Stimulated activated naive CD8-positive, alpha-beta T cell treated with anti-CD3 and anti-CD28 coated beads, Interleukin-15, Interleukin-2, amounts not matched to agents 100 ng/mL and 50 ng/mL, for 24 hours (primary cell): Measurements from ENCODE around the gene FLYWCH2.
A peak's percentile ranks its signal among the peaks of the same experiment; 100 is the strongest.

Experiments
- H3K27ac Mint-ChIP-seq: one replicate; pipeline ENCODE4 v1.8.0; 2021; ENCODE audit warnings: mild to moderate bottlenecking, mixed read lengths
- H3K27me3 Mint-ChIP-seq: one replicate; pipeline ENCODE4 v1.8.0; 2021; ENCODE audit warnings: mixed read lengths
- H3K36me3 Mint-ChIP-seq: one replicate; pipeline ENCODE4 v1.8.0; 2021; ENCODE audit warnings: low read depth, mixed read lengths
- H3K4me1 Mint-ChIP-seq: one replicate; pipeline ENCODE4 v1.8.0; 2021; ENCODE audit warnings: low read depth, mixed read lengths
- H3K4me3 Mint-ChIP-seq: one replicate; pipeline ENCODE4 v1.8.0; 2021; ENCODE audit warnings: mild to moderate bottlenecking, mixed read lengths
- H3K9me3 Mint-ChIP-seq: one replicate; pipeline ENCODE4 v1.8.0; 2021; ENCODE audit warnings: mixed read lengths

The FLYWCH2 gene

DNA sequence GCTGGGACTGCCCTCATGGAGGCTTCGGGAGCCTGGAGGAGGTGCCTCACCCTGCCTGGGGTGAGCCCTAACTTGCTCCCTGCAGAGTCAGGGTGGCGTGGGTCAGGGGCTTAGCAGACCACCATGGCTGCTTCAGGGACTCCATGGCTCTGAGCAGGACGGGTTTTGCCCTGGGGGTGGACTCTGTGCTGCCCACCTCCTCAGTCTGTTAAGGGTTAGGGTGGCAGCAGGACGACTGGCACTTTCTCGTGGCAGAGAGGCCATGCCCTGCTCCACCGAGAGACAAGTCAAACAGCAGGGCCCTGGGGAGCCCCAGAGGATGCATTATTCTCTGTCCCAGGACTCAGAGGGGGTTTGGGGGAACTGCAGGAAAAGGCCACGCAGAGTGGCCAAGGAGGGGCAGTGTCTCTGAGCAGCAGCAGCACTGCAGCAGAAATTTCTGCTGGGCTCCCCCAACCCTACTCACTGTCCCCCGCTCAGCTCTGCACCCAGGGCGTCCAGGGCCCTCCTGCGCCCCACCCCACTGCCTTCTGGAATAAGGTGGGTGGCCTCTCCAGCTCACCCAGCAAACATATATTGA lies 23.2 kb upstream of the FLYWCH2 start:
- H3K27me3 Mint-ChIP-seq, result peaks cover 8% of the 10 kb centered on the region
- peaks cover 5% of the 10 kb centered on the region for H3K4me1 Mint-ChIP-seq
- peaks cover 5% of the 10 kb centered on the region for H3K9me3 Mint-ChIP-seq
- no peaks in the 10 kb centered on the region for H3K36me3 Mint-ChIP-seq
- H3K27ac Mint-ChIP-seq, result no peak overlapping the region
- H3K4me3 Mint-ChIP-seq, result no peak overlapping the region

GRCh38 chr16:2860826-2861567 lies 22.0 kb upstream of the FLYWCH2 start:
- H3K27ac Mint-ChIP-seq, result no peak overlapping the region
- H3K36me3 Mint-ChIP-seq, result no peaks in the 10 kb centered on the region
- peaks cover 4% of the 10 kb centered on the region for H3K9me3 Mint-ChIP-seq
- no peak overlapping the region for H3K4me3 Mint-ChIP-seq
- H3K4me1 Mint-ChIP-seq, result peaks cover 5% of the 10 kb centered on the region
- H3K27me3 Mint-ChIP-seq, result peaks cover 8% of the 10 kb centered on the region

GRCh38 chr16:2865651-2866050 lies 17.4 kb upstream of the FLYWCH2 start:
- H3K36me3 Mint-ChIP-seq, result no peaks in the 10 kb centered on the region
- peaks cover 4% of the 10 kb centered on the region for H3K9me3 Mint-ChIP-seq
- H3K27ac Mint-ChIP-seq, result no peak overlapping the region
- H3K27me3 Mint-ChIP-seq, result no peaks in the 10 kb centered on the region
- H3K4me3 Mint-ChIP-seq, result no peak overlapping the region
- H3K4me1 Mint-ChIP-seq, result peaks cover 12% of the 10 kb centered on the region

GRCh38 chr16:2866431-2866830 lies 16.6 kb upstream of the FLYWCH2 start:
- Mint-ChIP-seq H3K27ac (no peak overlapping the region), H3K9me3 (peaks cover 1% of the 10 kb centered on the region), H3K27me3 (no peaks in the 10 kb centered on the region), H3K4me1 (peaks cover 12% of the 10 kb centered on the region), H3K36me3 (no peaks in the 10 kb centered on the region), H3K4me3 (peak overlapping the region; percentile 22)

GRCh38 chr16:2867661-2867986 lies 15.4 kb upstream of the FLYWCH2 start:
- peak overlapping the region; percentile 94 for H3K27ac Mint-ChIP-seq
- H3K4me3 Mint-ChIP-seq, result peak overlapping the region; percentile 92
- H3K4me1 Mint-ChIP-seq, result peaks cover 12% of the 10 kb centered on the region
- H3K9me3 Mint-ChIP-seq, result no peaks in the 10 kb centered on the region
- no peaks in the 10 kb centered on the region for H3K27me3 Mint-ChIP-seq
- no peaks in the 10 kb centered on the region for H3K36me3 Mint-ChIP-seq

DNA sequence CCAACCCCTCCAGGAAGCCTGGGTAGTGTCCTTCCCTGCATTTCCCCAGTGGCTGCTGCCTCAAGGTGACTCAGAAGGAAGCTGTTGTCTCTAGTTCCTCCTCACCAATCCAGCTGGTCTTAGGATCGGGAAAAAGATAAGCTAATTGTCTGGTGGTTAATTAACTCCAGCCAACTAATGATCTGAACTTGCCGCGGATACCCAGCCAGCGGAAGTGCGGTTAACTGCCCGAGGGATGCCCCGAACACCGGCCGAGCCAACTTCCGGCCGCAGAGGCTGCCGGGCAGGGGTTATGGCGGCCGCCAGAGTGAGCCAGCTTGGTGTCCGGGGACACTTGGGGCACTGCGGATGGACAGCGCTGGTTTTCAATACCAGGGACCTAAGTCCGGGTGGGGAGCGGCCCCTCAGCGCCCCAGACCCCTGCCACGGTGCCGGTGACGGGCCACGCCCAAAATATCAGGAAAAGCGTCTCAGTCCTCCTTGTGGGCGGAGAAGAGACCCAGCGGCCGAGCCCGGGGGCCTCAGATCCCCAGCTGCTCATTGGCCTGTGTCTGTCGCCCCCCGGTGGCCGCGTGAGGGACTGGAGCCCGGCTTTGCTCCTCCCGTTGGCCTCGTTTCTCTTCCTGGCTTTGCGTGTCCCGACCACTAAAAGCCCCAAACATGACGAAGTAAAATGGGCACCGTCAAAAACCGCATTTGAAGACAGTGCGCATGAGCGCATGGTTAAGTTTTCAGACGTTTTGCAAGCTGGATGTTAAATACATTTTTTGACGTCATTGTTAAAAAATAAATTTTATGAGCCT lies 14.8 kb upstream of the FLYWCH2 start:
- H3K27ac Mint-ChIP-seq, result peak overlapping the region; percentile 94
- H3K9me3 Mint-ChIP-seq, result no peaks in the 10 kb centered on the region
- no peaks in the 10 kb centered on the region for H3K36me3 Mint-ChIP-seq
- H3K4me3 Mint-ChIP-seq, result peak overlapping the region; percentile 92
- H3K4me1 Mint-ChIP-seq, result peaks cover 12% of the 10 kb centered on the region
- H3K27me3 Mint-ChIP-seq, result no peaks in the 10 kb centered on the region

DNA sequence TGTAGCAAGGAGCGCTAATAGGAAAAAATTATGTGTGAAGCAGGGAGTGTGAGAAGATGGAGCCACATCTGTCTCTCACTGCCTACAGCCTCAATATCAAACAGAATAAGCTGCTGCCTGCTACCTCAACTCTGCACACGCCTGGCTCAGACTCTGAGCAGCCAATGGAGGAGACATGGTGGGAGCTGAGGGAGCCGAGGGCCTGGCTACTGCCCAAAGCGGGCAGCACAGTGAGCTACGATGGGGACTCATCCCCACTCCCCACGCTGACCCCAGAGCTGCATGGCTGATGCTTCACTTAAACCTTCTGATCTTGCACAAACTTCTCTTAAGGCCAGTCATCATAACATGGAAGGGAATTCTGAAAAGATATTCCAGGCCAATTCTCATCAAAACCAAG lies 11.1 kb upstream of the FLYWCH2 start:
- peaks cover 5% of the 10 kb centered on the region for H3K4me1 Mint-ChIP-seq
- no peak overlapping the region for H3K4me3 Mint-ChIP-seq

GRCh38 chr16:2874032-2874911 lies 8.7 kb upstream of the FLYWCH2 start:
- Mint-ChIP-seq H3K9me3 (no peaks in the 10 kb centered on the region), H3K36me3 (no peaks in the 10 kb centered on the region), H3K4me3 (no peak overlapping the region), H3K4me1 (no peaks in the 10 kb centered on the region), H3K27ac (no peak overlapping the region), H3K27me3 (peaks cover 4% of the 10 kb centered on the region)

More for the DNA sequence above, 11.1 kb upstream of the FLYWCH2 start:
- Mint-ChIP-seq H3K9me3 (no peaks in the 10 kb centered on the region), H3K36me3 (no peaks in the 10 kb centered on the region), H3K27ac (no peak overlapping the region), H3K27me3 (peaks cover 4% of the 10 kb centered on the region)

GRCh38 chr16:2874912-2875362 lies 8.1 kb upstream of the FLYWCH2 start:
- peaks cover 4% of the 10 kb centered on the region for H3K27me3 Mint-ChIP-seq
- no peaks in the 10 kb centered on the region for H3K36me3 Mint-ChIP-seq
- no peaks in the 10 kb centered on the region for H3K4me1 Mint-ChIP-seq
- no peaks in the 10 kb centered on the region for H3K9me3 Mint-ChIP-seq
- H3K4me3 Mint-ChIP-seq, result no peak overlapping the region
- no peak overlapping the region for H3K27ac Mint-ChIP-seq

DNA sequence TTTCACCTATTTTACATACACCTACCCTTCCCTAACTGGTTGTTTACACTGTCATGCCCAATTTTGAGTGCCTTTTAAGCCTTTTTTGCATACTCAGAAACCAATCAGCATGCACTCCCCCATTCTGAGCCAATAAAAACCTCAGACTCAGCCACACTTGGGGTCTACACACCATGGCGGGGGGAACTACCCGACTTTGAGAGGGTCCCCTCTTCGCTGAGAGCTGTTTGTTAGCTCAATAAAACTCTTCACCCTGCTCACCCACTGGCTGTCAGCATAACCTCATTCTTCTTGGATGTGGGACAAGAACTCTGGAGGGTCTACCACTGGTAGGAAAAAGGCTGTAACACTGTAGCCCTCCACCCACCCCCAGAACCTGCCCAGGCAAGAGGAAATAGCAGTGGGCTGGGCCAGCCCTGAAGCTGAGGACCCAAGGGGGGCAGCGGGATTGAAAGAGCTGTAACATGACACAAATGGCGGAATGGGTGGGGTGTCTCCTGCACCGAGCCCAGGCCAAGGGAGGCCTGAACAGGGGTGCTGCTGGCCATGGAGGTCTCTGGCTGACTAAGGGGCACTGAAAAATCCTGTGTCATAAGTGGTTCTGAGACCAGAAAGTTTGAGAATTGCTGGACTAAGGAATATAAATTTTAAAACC lies 3.0 kb upstream of the FLYWCH2 start:
- Mint-ChIP-seq H3K4me1 (peaks cover 16% of the 10 kb centered on the region), H3K27me3 (peaks cover 4% of the 10 kb centered on the region), H3K36me3 (no peaks in the 10 kb centered on the region), H3K27ac (no peak overlapping the region), H3K9me3 (no peaks in the 10 kb centered on the region), H3K4me3 (no peak overlapping the region)

GRCh38 chr16:2881783-2882649 lies 999 bp upstream of the FLYWCH2 start:
- Mint-ChIP-seq H3K4me1 (peaks cover 21% of the 10 kb centered on the region), H3K4me3 (peak overlapping the region; percentile 90), H3K27ac (peak overlapping the region; percentile 96), H3K27me3 (no peaks in the 10 kb centered on the region), H3K36me3 (no peaks in the 10 kb centered on the region), H3K9me3 (no peaks in the 10 kb centered on the region)

DNA sequence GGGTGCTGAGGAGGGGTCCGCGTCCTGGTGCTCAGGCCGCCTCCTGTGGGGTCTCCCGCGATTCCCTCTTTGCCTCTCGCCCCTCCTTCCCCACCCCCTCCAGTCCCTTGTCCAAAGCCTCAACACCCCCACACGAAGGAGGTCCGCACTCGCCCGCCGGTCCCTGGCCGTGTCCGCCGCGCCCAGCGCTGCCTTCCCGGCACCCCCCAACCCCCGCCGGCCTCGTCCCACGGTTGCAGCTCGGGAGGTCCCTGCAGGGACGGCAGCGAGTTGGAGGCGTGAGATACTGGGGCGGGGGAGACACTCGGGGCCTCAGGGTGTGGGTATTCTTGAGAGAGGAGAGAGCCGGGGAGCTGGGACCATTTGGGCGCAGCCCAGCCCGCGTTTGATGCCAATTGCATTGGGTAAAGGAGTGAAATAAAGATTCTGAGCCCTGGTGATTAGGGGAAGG lies 468 bp downstream of the FLYWCH2 start:
- peak overlapping the region; percentile 89 for H3K27ac Mint-ChIP-seq
- no peaks in the 10 kb centered on the region for H3K36me3 Mint-ChIP-seq
- H3K27me3 Mint-ChIP-seq, result no peaks in the 10 kb centered on the region
- H3K4me1 Mint-ChIP-seq, result peaks cover 21% of the 10 kb centered on the region
- peak overlapping the region; percentile 90 for H3K4me3 Mint-ChIP-seq
- H3K9me3 Mint-ChIP-seq, result no peaks in the 10 kb centered on the region

GRCh38 chr16:2884041-2884451 lies 1.0 kb downstream of the FLYWCH2 start:
- peaks cover 21% of the 10 kb centered on the region for H3K4me1 Mint-ChIP-seq
- H3K36me3 Mint-ChIP-seq, result no peaks in the 10 kb centered on the region
- no peaks in the 10 kb centered on the region for H3K9me3 Mint-ChIP-seq
- H3K4me3 Mint-ChIP-seq, result peak overlapping the region; percentile 90
- H3K27ac Mint-ChIP-seq, result peak overlapping the region; percentile 89
- H3K27me3 Mint-ChIP-seq, result no peaks in the 10 kb centered on the region
